Calu3 (cell line): ENCODE measurements around the gene MPZ. TPM values are rescaled to one million over a fixed set of nuclear protein-coding genes. Genes with fewer than 3 reads are reported as not detected.
"Not testable (repeated sequence)": the region's sequence is repeated elsewhere in the genome, so short reads cannot be mapped to it uniquely, and the experiment has no call there.

ENCODE experiments used
- BruUV-seq: library from RNA; stranded (reverse); fragments of 400-500 nt; replicated peaks from 2 replicates; lab custom pipeline; 2021; lab: Mats Ljungman, UMichigan
- CTCF ChIA-PET: fragments of 300-600 bp; sonication (Branson Sonifier 250); formaldehyde crosslinking; loops from one replicate; lab custom pipeline; 2022; ENCODE audit warnings: antibody characterized with exemption; lab: Charles Lee
- DNase-seq: peaks from one replicate; pipeline ENCODE4 v3.0.0; 2022
- H3K27ac Mint-ChIP-seq: one replicate; pipeline ENCODE4 v1.8.0; 2022; ENCODE audit warnings: mixed read lengths; ENCODE audit not compliant: unreplicated experiment
- H3K27me3 Mint-ChIP-seq: one replicate; pipeline ENCODE4 v1.8.0; 2022; ENCODE audit warnings: mixed read lengths; ENCODE audit not compliant: unreplicated experiment
- H3K36me3 Mint-ChIP-seq: one replicate; pipeline ENCODE4 v1.8.0; 2022; ENCODE audit warnings: mild to moderate bottlenecking, moderate library complexity, mixed read lengths; ENCODE audit not compliant: insufficient read depth, unreplicated experiment
- H3K4me1 Mint-ChIP-seq: one replicate; pipeline ENCODE4 v1.8.0; 2022; ENCODE audit warnings: mild to moderate bottlenecking, low read depth, mixed read lengths; ENCODE audit not compliant: unreplicated experiment
- H3K4me3 Mint-ChIP-seq: one replicate; pipeline ENCODE4 v1.8.0; 2022; ENCODE audit warnings: mild to moderate bottlenecking, low read depth, moderate library complexity, mixed read lengths; ENCODE audit not compliant: unreplicated experiment
- H3K9me3 Mint-ChIP-seq: one replicate; pipeline ENCODE4 v1.8.0; 2022; ENCODE audit warnings: low read depth, mixed read lengths; ENCODE audit not compliant: unreplicated experiment
- CTCF ChIP-seq: fragments of 200-600 bp; IDR thresholded peaks from one replicate; pipeline ENCODE4 v1.8.0; 2022; ENCODE audit warnings: antibody characterized with exemption; ENCODE audit not compliant: unreplicated experiment
- intact Hi-C: fragments of 100-400 bp; cut with micrococcal nuclease; formaldehyde crosslinking; loops from one replicate; pipeline ENCODE4 v1.10.0; 2022; ENCODE audit not compliant: unreplicated experiment
- total RNA-seq: library from RNA; stranded (reverse); gene quantifications from 2 replicates; pipeline ENCODE4 v1.2.3, GENCODE V29; 2022

MPZ gene
- total RNA-seq, 1 experiment from 2014 or later, result 0.47 TPM

DNA sequence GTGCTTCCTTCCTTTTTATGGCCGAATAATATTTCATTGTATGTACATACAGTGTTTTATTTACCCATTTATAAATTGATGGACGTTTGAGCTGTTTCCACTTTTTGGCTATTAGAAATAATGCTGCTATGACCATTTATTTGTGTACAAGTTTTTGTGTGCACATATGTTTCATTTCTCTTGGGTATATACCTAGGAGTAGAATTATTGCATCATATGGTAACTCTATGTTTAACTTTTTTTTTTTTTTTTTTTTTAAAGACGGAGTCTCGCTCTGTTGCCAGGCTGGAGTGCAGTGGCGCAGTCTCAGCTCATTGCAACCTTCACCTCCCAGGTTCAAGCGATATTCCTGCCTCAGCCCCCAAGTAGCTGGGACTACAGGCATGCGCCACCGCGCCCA lies 23.4 kb upstream of the MPZ start:
- peaks cover 54% of the 10 kb centered on the region for H3K36me3 Mint-ChIP-seq
- no peak for TF ChIP-seq CTCF
- no peak overlapping the region for H3K4me3 Mint-ChIP-seq
- no peaks in the 10 kb centered on the region for H3K9me3 Mint-ChIP-seq
- H3K4me1 Mint-ChIP-seq, result no peaks in the 10 kb centered on the region
- H3K27ac Mint-ChIP-seq, result no peak overlapping the region
- DNase-seq, result no peak
- CTCF ChIA-PET, result no interaction called here
- H3K27me3 Mint-ChIP-seq, result no peaks in the 10 kb centered on the region
- no TSS peak for BruUV-seq
- intact Hi-C loops, result no loop called here

- TF ChIP-seq CTCF, result no peak
- Mint-ChIP-seq H3K9me3 (no peaks in the 10 kb centered on the region), H3K27ac (no peak overlapping the region), H3K4me1 (no peaks in the 10 kb centered on the region), H3K36me3 (peaks cover 64% of the 10 kb centered on the region), H3K27me3 (no peaks in the 10 kb centered on the region), H3K4me3 (no peak overlapping the region)
- no TSS peak for BruUV-seq
- intact Hi-C loops, result no loop called here
- DNase-seq, result no peak
- CTCF ChIA-PET, result no interaction called here
Measured at GRCh38 chr1:161330346-161330745, 20.6 kb upstream of the MPZ start.

GRCh38 chr1:161324020-161324419 lies 14.3 kb upstream of the MPZ start:
- Mint-ChIP-seq H3K4me1 (peaks cover 8% of the 10 kb centered on the region), H3K4me3 (no peak overlapping the region), H3K27ac (no peak overlapping the region), H3K27me3 (no peaks in the 10 kb centered on the region), H3K36me3 (peaks cover 43% of the 10 kb centered on the region), H3K9me3 (no peaks in the 10 kb centered on the region)
- DNase-seq, result no peak
- BruUV-seq, result no TSS peak
- no peak for TF ChIP-seq CTCF
- intact Hi-C loops, result no loop called here
- CTCF ChIA-PET, result no interaction called here

DNA sequence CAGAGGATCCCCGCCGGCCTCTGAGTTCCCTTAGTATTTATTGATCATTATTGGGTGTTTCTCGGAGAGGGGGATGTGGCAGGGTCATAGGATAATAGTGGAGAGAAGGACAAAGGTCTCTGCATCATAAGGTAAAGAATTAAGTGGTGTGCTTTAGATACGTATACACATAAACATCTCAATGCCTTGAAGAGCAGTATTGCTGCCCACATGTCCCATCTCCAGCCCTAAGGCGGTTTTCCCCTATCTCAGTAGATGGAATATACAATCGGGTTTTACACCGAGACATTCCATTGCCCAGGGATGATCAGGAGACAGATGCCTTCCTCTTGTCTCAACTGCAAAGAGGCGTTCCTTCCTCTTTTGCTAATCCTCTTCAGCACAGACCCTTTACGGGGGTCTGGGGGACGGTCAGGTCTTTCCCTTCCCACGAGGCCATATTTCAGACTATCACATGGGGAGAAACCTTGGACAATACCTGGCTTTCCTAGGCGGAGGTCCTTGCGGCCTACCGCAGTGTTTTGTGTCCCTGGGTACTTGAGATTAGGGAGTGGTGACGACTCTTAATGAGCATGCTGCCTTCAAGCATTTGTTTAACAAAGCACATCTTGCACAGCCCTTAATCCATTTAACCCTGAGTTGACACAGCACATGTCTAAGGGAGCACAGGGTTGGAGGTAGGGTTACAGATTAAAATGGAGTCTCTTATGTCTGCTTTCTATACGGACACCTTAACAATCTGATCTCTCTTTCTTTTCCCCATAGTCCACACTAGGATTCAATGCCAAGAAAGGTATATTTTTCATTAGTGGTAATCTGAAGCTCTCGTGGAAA lies 6.3 kb upstream of the MPZ start:
- BruUV-seq, CTCF ChIA-PET, H3K27ac Mint-ChIP-seq, H3K27me3 Mint-ChIP-seq, intact Hi-C loops, DNase-seq, H3K9me3 Mint-ChIP-seq: not testable (repeated sequence)
- peak overlapping the region; percentile 94 for H3K4me3 Mint-ChIP-seq
- H3K4me1 Mint-ChIP-seq, result peaks cover 24% of the 10 kb centered on the region
- H3K36me3 Mint-ChIP-seq, result peaks cover 33% of the 10 kb centered on the region
